ENCODE data around the gene PSME2. TPM values are rescaled to one million over a fixed set of nuclear protein-coding genes. Genes with fewer than 3 reads are reported as not detected.

Gene PSME2
- total and polyA plus RNA-seq, 2 experiments from 2014 or later, result 54.0 to 259 TPM

DNA sequence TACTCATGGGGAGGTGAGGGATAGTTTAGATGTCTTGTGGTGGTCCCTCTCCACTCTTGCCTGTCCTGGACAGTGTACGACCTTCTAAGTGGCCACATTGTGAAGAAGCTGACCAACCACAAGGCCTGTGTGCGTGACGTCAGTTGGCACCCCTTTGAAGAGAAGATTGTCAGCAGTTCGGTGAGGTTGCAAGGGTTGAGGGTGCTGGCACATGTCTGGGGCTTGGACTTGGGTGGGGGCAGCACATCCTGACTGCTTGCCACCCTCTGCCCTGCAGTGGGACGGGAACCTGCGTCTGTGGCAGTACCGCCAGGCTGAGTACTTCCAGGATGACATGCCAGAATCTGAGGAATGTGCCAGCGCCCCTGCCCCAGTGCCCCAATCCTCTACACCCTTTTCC lies 23.5 kb downstream of the PSME2 start:
- Mint-ChIP-seq H3K9me3 (no peaks in the 10 kb centered on the region), H3K4me1 (no peaks in the 10 kb centered on the region), H3K36me3 (ENCODE audit: low read depth) (peaks cover 49% of the 10 kb centered on the region), H3K27me3 (ENCODE audit: insufficient read depth, low read depth, poor library complexity) (no peaks in the 10 kb centered on the region), H3K4me3 (no peak overlapping the region), H3K27ac (no peak overlapping the region)
- H3K79me2 ChIP-seq (replicated peaks; ENCODE audit: insufficient read depth), result no peaks in the 10 kb centered on the region
- H3K27ac ChIP-seq (ENCODE audit: low read depth), result no peak overlapping the region
- no peaks in the 10 kb centered on the region for H3F3A ChIP-seq (replicated peaks; ENCODE audit: low read depth)
- no peak for TF ChIP-seq EZH2phosphoT487 (IDR thresholded peaks at IDR 0.05; ENCODE audit: unreplicated experiment)
- no peak for TF ChIP-seq REST (IDR thresholded peaks at IDR 0.05; ENCODE audit: unreplicated experiment)
- no peak for TF ChIP-seq JUNB (IDR thresholded peaks at IDR 0.05; ENCODE audit: unreplicated experiment)
- TF ChIP-seq POLR2AphosphoS5 (IDR thresholded peaks at IDR 0.05; ENCODE audit: low read depth), result no peak
- TF ChIP-seq NANOG (IDR thresholded peaks at IDR 0.05; ENCODE audit: borderline replicate concordance), result no peak
- no peak for TF ChIP-seq CREB1 (CRISPR knock-in tag; IDR thresholded peaks at IDR 0.05; ENCODE audit: low read depth)
- TF ChIP-seq, protein P1, sequence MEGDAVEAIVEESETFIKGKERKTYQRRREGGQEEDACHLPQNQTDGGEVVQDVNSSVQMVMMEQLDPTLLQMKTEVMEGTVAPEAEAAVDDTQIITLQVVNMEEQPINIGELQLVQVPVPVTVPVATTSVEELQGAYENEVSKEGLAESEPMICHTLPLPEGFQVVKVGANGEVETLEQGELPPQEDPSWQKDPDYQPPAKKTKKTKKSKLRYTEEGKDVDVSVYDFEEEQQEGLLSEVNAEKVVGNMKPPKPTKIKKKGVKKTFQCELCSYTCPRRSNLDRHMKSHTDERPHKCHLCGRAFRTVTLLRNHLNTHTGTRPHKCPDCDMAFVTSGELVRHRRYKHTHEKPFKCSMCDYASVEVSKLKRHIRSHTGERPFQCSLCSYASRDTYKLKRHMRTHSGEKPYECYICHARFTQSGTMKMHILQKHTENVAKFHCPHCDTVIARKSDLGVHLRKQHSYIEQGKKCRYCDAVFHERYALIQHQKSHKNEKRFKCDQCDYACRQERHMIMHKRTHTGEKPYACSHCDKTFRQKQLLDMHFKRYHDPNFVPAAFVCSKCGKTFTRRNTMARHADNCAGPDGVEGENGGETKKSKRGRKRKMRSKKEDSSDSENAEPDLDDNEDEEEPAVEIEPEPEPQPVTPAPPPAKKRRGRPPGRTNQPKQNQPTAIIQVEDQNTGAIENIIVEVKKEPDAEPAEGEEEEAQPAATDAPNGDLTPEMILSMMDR (conservative IDR thresholded peaks at IDR 0.05; ENCODE audit: low read depth in 2 of 2), result no peak
- no peak for TF ChIP-seq STAT1 (IDR thresholded peaks at IDR 0.05; ENCODE audit: unreplicated experiment)
- no peak for TF ChIP-seq ZNF462 (CRISPR knock-in tag; IDR thresholded peaks at IDR 0.05)
- no peak for TF ChIP-seq ZNF331 (CRISPR knock-in tag; IDR thresholded peaks at IDR 0.05; ENCODE audit: low read depth)
- no peak for TF ChIP-seq ZNF114 (CRISPR knock-in tag; IDR thresholded peaks at IDR 0.05)
- H3K4me1 ChIP-seq (ENCODE audit: insufficient read depth), result no peaks in the 10 kb centered on the region
- DNase-seq (ENCODE audit: low spot score) (no peak), ATAC-seq (no peak)
- no peaks in the 10 kb centered on the region for H3K9me2 ChIP-seq (ENCODE audit: insufficient read depth)
- H3K4me3 ChIP-seq, result no peak overlapping the region
- H4K20me1 ChIP-seq (replicated peaks; ENCODE audit: insufficient read depth), result no peaks in the 10 kb centered on the region; the same call in 1 of the 2 replicates
- H3K4me2 ChIP-seq, result no peak overlapping the region
- no peaks in the 10 kb centered on the region for H3K27me3 ChIP-seq (ENCODE audit: insufficient read depth)
- H2AFZ ChIP-seq, result no peak overlapping the region
- peaks cover 18% of the 10 kb centered on the region; the same call in 1 of the 2 replicates for H3K36me3 ChIP-seq (ENCODE audit: insufficient read depth)
